ENCODE measurements around the gene CLDN14. TPM values are rescaled to one million over a fixed set of nuclear protein-coding genes. Genes with fewer than 3 reads are reported as not detected.

Gene CLDN14
- total RNA-seq, 1 donor from 2014 or later, result not detected

DNA sequence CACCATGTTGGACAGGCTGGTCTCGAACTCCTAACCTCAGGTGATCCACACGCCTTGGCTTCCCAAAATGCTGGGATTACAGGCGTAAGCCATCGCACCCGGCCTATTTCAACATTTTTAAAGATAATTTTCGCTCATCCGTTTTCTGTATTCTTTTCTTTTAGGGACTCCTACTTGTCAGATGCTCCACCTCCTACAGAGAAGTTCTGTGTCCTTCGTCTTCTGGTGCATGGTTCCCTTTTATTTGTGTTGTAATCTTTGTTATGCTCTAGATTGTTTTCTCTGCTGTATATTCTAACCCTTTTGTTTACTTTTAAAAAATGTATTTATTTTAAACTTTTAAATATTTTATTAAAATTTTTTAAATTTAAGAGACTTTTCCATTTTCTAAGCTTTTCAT lies 28.4 kb downstream of the CLDN14 start:
- H3K27me3 ChIP-seq (ENCODE audit: low read depth), result no peaks in the 10 kb centered on the region
- H3K4me3 ChIP-seq, result no peak overlapping the region
- H3K36me3 ChIP-seq, result no peaks in the 10 kb centered on the region
- DNase-seq, result no peak
- H3K4me1 ChIP-seq, result no peaks in the 10 kb centered on the region
- no peak for TF ChIP-seq CTCF (IDR thresholded peaks at IDR 0.05; ENCODE audit: borderline replicate concordance)
- H3K9me3 ChIP-seq (replicated peaks), result no peaks in the 10 kb centered on the region
- intact Hi-C loops (cut with micrococcal nuclease), result no loop called here
- no peak overlapping the region for H3K27ac ChIP-seq (replicated peaks)

- Histone ChIP-seq H3K36me3 (no peaks in the 10 kb centered on the region), H3K4me1 (no peaks in the 10 kb centered on the region), H3K27me3 (ENCODE audit: low read depth) (no peaks in the 10 kb centered on the region), H3K4me3 (no peak overlapping the region), H3K9me3 (replicated peaks) (no peaks in the 10 kb centered on the region), H3K27ac (replicated peaks) (no peak overlapping the region)
- DNase-seq, result no peak
- intact Hi-C loops (cut with micrococcal nuclease), result no loop called here
- TF ChIP-seq CTCF (IDR thresholded peaks at IDR 0.05; ENCODE audit: borderline replicate concordance), result no peak
Observed at GRCh38 chr21:36450511-36450910, 29.4 kb downstream of the CLDN14 start.

GRCh38 chr21:36446301-36446700 lies 33.6 kb downstream of the CLDN14 start:
- intact Hi-C loops (cut with micrococcal nuclease), result no loop called here
- DNase-seq, result no peak
- H3K36me3 ChIP-seq, result no peaks in the 10 kb centered on the region
- TF ChIP-seq CTCF (IDR thresholded peaks at IDR 0.05; ENCODE audit: borderline replicate concordance), result no peak
- no peaks in the 10 kb centered on the region for H3K27me3 ChIP-seq (ENCODE audit: low read depth)
- H3K9me3 ChIP-seq (replicated peaks), result no peaks in the 10 kb centered on the region
- no peaks in the 10 kb centered on the region for H3K4me1 ChIP-seq
- H3K4me3 ChIP-seq, result no peak overlapping the region
- H3K27ac ChIP-seq (replicated peaks), result no peak overlapping the region

- no peaks in the 10 kb centered on the region for H3K27me3 ChIP-seq (ENCODE audit: low read depth)
- no peak overlapping the region for H3K4me3 ChIP-seq
- peaks cover 3% of the 10 kb centered on the region for H3K9me3 ChIP-seq (replicated peaks)
- intact Hi-C loops (cut with micrococcal nuclease), result no loop called here
- no peak for DNase-seq
- no peaks in the 10 kb centered on the region for H3K36me3 ChIP-seq
- no peak for TF ChIP-seq CTCF (IDR thresholded peaks at IDR 0.05; ENCODE audit: borderline replicate concordance)
- no peaks in the 10 kb centered on the region for H3K4me1 ChIP-seq
- no peak overlapping the region for H3K27ac ChIP-seq (replicated peaks)
Observed at GRCh38 chr21:36441715-36442114, 38.2 kb downstream of the CLDN14 start.

DNA sequence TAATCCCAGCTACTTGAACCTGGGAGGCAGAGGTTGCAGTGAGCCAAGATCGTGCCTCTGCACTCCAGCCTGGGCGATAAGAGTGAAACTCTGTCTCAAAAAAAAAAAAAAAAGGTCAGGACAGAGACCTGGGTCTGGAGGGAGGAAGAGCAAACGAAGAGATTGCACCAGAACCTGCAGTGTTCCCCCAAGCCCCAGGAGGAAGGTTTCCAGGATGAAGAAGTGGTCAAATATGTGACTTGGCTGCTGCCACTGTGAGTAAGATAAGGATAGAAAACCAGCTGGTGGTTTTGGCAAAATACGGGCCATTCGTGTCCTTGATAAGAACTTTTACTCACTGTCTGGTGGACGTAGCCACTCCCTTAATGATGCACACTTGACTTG lies 42.2 kb downstream of the CLDN14 start:
- H3K27me3 ChIP-seq (ENCODE audit: low read depth), result no peaks in the 10 kb centered on the region
- no peaks in the 10 kb centered on the region for H3K4me1 ChIP-seq
- H3K9me3 ChIP-seq (replicated peaks), result peaks cover 6% of the 10 kb centered on the region
- DNase-seq, result no peak
- no peak overlapping the region for H3K27ac ChIP-seq (replicated peaks)
- no peak for TF ChIP-seq CTCF (IDR thresholded peaks at IDR 0.05; ENCODE audit: borderline replicate concordance)
- no peaks in the 10 kb centered on the region for H3K36me3 ChIP-seq
- intact Hi-C loops (cut with micrococcal nuclease), result no loop called here
- no peak overlapping the region for H3K4me3 ChIP-seq
